CD4-positive, alpha-beta T cell treated with Interleukin-17A for 1 hour (primary cell): ENCODE results near the gene RHOB.
"Not testable (repeated sequence)": the region's sequence is repeated elsewhere in the genome, so short reads cannot be mapped to it uniquely, and the experiment has no call there.

Source experiments
- DNase-seq: peaks from one replicate; pipeline ENCODE4 v3.0.0-alpha.2; 2020

Gene RHOB

GRCh38 chr2:20456116-20456571, 9.3 kb downstream of the RHOB start:
- DNase-seq = no peak

- no peak for DNase-seq
Observed at GRCh38 chr2:20456636-20457426, 10.0 kb downstream of the RHOB start.

- DNase-seq = no peak
Observed at GRCh38 chr2:20457661-20458630, 11.1 kb downstream of the RHOB start.

DNA sequence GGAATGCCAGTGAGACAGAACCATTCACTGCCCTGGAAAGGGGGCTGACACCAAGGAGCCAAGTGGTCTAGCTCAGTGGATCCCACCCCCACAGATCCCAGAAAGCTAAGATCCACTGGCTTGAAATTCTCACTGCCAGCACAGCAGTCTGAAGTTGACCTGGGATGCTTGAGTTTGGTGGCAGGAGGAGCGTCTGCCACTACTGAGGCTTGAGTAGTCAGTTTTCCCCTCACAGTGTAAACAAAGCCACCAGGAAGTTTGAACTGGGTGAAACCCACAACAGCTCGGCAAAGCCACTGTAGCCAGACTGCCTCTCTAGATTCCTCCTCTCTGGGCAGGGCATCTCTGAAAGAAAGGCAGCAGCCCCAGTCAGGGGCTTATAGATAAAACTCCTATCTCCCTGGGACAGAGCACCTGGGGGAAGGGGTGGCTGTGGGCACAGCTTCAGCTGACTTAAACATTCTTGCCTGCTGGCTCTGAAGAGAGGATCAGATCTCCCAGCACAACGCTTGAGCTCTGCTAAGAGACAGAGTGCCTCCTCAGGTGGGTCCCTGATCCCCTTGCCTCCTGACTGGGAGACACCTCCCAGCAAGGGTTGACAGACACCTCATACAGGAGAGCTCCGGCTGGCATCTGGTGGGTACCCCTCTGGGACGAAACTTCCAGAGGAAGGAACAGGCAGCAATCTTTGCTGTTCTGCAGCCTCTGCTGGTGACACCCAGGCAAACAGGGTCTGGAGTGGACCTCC, 12.0 kb downstream of the RHOB start:
- DNase-seq = not testable (repeated sequence)

DNA sequence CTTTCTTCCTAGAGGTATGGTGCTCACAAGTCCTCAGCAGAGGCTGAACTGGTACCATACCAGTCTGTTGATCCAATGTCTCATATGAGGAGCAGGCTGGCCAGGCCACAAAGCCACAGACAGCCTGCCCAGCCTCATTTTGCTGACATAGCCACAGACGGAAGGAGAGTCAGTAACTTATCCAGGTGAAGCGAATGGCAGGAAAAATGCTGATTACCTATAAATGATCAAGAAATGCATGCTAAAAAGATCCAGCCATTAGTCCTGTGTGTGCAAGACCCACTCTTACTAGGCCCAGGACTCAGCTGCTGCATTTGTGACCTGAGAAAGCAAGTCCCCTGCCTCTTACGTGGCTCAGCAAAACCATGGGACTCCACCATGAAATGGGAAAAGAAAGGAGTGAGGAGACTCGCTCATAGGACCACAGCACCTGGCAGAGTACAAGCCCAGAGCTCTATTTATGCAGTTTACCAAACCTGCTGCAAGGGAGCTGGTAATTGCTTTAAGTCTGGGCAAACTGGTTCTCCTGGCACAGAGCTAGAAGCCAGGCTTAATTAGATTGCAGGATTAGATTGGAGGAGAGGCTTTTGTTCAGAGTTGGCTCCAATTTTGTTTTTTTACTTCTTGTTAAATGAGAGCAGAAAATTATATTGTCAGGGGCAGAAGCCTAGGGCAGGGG, 19.0 kb downstream of the RHOB start:
- no peak for DNase-seq

DNA sequence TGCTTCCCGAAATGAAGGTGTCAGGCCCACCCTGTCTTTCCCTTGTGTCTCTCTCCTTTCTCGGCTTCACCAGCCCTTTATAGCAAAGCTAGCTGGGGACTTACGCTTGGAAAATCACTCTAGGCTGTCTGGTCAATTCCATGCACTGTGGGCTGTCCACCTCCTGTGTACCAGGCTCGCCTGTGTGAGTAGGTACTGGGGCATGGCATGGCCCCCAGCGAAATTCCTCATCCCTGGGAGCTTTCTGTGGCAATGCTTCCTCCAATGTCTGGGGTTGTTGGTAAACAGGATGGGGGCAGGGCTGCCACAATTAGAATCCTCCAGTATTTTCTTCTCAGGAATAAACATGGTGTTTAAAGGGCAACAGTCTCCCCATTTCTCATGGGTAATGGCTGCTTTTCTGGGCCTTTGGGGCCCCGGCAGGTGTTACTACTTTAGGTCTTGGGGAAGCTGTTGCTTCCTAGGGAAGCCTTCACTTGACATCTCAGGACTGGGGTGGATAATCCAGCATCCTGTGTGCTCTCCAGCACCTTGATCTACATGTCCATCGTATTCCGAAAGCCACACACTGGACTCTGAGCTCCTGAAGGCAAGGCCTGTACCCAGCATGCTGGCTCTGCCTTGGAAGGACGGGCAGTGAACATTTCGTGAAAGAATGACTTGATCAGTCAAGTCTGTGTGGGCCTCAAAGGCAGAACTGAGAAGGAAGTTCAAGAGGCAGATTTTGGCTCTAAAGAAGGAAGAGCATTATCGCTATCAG, 21.1 kb downstream of the RHOB start:
- DNase-seq = no peak

- no peak for DNase-seq
Observed at GRCh38 chr2:20468549-20469500, 22.0 kb downstream of the RHOB start.

- no peak for DNase-seq
Observed at GRCh38 chr2:20469595-20469994, 22.7 kb downstream of the RHOB start.

GRCh38 chr2:20470211-20470610, 23.3 kb downstream of the RHOB start:
- no peak for DNase-seq

- DNase-seq = no peak
Observed at GRCh38 chr2:20471148-20471547, 24.3 kb downstream of the RHOB start.

- DNase-seq = no peak
Observed at GRCh38 chr2:20471902-20472559, 25.2 kb downstream of the RHOB start.

DNA sequence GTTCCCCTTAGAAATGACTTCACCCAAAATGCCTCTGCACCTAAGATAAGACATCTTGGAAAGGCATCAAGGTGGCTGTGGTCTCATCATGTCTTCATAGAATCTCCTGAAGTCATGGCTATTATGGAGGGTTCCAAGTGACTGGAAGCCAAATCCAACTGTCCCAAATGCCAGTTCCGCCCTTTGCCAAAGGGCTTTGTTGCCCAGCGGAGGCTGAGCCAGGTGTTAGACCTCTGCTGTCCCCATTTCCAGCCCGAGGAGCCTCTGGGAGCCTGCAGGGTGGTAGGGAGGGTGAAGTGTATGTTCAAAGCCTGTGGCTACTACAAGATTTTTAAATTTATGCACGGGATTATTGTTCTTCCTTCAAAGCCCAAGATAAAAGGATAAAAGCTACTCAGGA, 25.7 kb downstream of the RHOB start:
- DNase-seq = no peak

DNA sequence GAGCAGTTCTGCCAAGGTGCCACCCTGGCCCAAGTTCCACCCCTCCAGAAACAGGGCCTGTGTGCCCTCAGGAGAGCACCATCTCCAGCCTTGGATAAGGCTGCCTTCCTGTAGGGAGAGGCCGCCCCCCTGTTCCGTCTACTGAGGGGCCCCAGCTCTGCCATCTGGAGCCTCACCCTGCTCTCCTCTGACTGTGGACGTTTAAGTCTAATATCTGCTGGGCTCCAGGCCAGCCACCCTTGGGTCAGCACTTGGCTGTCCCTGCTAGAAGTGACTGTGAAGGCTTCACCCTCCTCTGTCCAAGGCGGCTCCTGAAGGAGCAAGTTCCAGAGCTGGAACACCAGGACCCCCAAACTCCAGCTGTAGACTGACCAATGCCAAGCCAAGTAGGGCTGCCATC, 26.3 kb downstream of the RHOB start:
- DNase-seq = no peak

- no peak for DNase-seq
Observed at GRCh38 chr2:20474757-20475566, 28.1 kb downstream of the RHOB start.

DNA sequence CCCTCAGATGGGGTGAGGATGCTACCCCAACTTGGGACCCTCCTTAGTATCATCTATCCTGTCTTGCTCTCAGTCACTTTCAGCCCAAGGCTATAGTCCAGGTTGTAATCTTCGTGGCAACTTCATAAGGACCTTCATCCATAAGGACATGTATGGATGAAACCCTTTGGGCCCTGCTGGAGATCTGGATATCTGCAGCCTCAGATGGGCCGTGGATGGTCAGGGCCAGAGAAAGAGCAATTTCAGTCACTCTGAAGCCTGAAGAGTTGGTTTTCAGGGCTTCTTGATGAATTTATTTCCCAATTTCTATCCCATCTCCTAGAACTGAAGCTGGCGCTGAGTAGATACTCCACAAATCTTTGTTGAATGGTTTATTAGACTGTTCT, 28.7 kb downstream of the RHOB start:
- DNase-seq = no peak

DNA sequence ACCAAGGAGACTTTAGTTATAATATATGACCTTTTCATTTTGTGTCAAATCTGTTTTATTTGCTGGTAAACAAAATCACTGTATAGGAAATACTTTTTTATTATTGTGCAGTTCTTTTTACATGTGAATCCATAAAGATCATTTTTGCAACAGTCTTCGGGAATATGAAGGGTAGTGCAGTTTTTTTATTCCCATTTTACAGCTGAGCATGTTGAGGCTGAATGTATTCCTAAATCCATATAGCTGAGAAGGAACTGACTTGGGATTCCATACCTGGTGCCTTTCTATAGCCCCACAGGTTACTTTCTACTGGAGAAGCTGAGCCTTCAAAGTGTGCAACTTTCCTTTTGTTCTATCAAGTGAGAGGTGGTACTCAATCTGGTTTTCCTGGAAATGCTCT, 29.6 kb downstream of the RHOB start:
- no peak for DNase-seq

DNA sequence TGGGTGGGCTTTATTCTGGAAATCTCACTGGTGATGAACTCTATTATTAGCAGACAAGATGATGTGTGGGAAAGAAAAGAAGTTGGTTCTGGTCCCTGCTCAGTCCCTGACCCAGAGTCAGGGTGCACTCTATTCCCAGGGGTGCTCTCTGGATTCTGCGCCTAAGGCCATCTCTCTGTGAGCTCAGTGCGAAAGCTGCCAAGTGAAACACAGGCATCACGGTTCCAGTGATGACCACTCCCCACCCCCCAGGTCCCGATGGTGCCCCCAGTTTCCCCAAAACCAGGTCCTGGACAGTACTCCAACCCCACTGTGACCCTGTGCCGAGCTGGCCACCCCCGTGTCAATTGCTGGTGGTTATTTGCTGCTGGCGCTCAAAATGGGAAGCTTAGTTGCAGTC, 30.1 kb downstream of the RHOB start:
- no peak for DNase-seq

DNA sequence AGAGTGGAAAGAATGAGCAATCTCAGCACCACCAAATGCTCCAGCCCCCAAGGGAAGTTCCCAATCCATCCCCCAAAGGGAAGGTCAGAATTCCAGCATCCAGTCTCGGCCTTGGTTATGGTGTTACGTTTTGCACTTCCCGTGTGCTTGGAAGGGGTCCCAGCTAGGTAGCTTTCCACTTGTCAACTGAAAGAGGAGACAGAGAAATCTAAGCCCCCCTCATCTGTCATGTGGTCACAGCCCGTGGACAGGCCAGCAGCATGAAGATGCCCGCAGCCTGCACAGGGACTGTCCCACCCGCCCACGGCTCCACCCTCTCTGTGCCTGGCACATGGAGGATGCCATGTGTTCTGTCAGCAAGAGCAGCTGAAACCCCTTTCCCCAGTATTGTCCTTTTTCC, 32.1 kb downstream of the RHOB start:
- DNase-seq = no peak

DNA sequence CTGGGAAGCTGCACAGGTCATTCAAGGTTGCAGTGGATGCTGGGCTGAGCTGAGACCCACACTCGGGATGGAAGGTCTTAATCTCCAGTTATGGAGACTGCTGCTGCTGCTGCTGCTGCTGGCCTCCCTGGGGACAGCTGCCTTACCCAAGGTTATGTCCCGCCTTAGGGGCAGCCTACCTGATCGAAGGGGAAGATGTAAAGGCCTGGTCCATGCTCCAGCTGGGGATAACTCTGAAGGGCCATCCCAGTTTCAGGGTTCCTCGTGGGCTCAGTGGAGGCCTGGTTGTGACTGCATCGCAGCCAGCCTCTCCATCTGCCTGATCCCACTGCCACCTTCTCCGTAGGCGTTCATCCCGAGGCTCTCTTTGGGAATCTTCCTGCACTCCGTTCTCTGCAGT, 33.0 kb downstream of the RHOB start:
- no peak for DNase-seq
